Keratinocyte (primary cell): ENCODE data around the gene NHSL2. TPM values are rescaled to one million over a fixed set of nuclear protein-coding genes. Genes with fewer than 3 reads are reported as not detected.

ENCODE experiments used
- DNase-seq: peaks from one replicate; pipeline ENCODE4 v3.0.0-alpha.2; 2011; ENCODE audit warnings: low read depth, missing footprints, low spot score
- FAIRE-seq: peaks from 2 replicates; lab custom pipeline; 2011; peaks lifted over from hg19 to GRCh38; lab: Jason Lieb, UNC
- H2AFZ ChIP-seq: 2 replicates; pipeline ENCODE4 v1.6.0; 2012; ENCODE audit warnings: low read length, control low read depth, inconsistent platforms; ENCODE audit not compliant: control insufficient read depth
- H3K27ac ChIP-seq: 2 replicates; pipeline ENCODE4 v1.5.1; 2011; ENCODE audit warnings: low read length; ENCODE audit not compliant: control insufficient read depth, insufficient read depth
- H3K27me3 ChIP-seq: 3 replicates; pipeline ENCODE4 v1.6.0; 2011; ENCODE audit warnings: low read length; ENCODE audit not compliant: control insufficient read depth, insufficient read depth; ENCODE audit errors: extremely low read depth
- H3K36me3 ChIP-seq, 2 experiments: 2 replicates in 1 of 2; 3 replicates in 1 of 2; pipeline ENCODE4 v1.5.1; 2011; ENCODE audit warnings: low read length in 2 of 2, mild to moderate bottlenecking in 1 of 2; ENCODE audit not compliant: control insufficient read depth in 2 of 2, insufficient read depth in 2 of 2; ENCODE audit errors: extremely low read depth in 1 of 2
- H3K4me1 ChIP-seq: 3 replicates; pipeline ENCODE4 v1.5.1; 2011; ENCODE audit warnings: low read length; ENCODE audit not compliant: control insufficient read depth, insufficient read depth; ENCODE audit errors: extremely low read depth
- H3K4me2 ChIP-seq: 3 replicates; pipeline ENCODE4 v1.6.0; 2011; ENCODE audit warnings: low read depth, low read length; ENCODE audit not compliant: control insufficient read depth, insufficient read depth; ENCODE audit errors: extremely low read depth
- H3K4me3 ChIP-seq, 3 experiments: fragments of 200-600 bp in 1 of 3; sonication (generic) in 1 of 3; 2 replicates in 2 of 3; 3 replicates in 1 of 3; pipeline ENCODE4 v1.5.1; 2011 to 2016; ENCODE audit warnings: low read length in 3 of 3, mild to moderate bottlenecking in 3 of 3, control low read depth in 2 of 3, inconsistent platforms in 1 of 3, low read depth in 1 of 3, mixed read lengths in 1 of 3, mixed run types in 1 of 3, moderate library complexity in 1 of 3; ENCODE audit not compliant: control insufficient read depth in 2 of 3, insufficient read depth in 2 of 3; ENCODE audit errors: extremely low read depth in 1 of 3
- H3K79me2 ChIP-seq: 2 replicates; pipeline ENCODE4 v1.6.0; 2012; ENCODE audit warnings: low read length; ENCODE audit not compliant: control insufficient read depth, insufficient read depth
- H3K9ac ChIP-seq: 3 replicates; pipeline ENCODE4 v1.6.0; 2011; ENCODE audit warnings: low read length; ENCODE audit not compliant: control insufficient read depth, insufficient read depth; ENCODE audit errors: extremely low read depth
- H3K9me1 ChIP-seq: 3 replicates; pipeline ENCODE4 v1.6.0; 2011; ENCODE audit warnings: low read length; ENCODE audit not compliant: control insufficient read depth, insufficient read depth; ENCODE audit errors: extremely low read depth
- H3K9me3 ChIP-seq: 2 replicates; pipeline ENCODE4 v1.5.1; 2012; ENCODE audit warnings: low read depth, low read length; ENCODE audit not compliant: control insufficient read depth
- H4K20me1 ChIP-seq: 3 replicates; pipeline ENCODE4 v1.6.0; 2011; ENCODE audit warnings: low read length; ENCODE audit not compliant: control insufficient read depth, insufficient read depth; ENCODE audit errors: extremely low read depth
- CTCF ChIP-seq, 3 experiments: IDR thresholded peaks in 1 of 3; conservative IDR thresholded peaks in 1 of 3; optimal IDR thresholded peaks in 1 of 3; 2 replicates in 2 of 3; 3 replicates in 1 of 3; pipeline versions ENCODE3 to v1.5.1; 2011; ENCODE audit warnings: low read length in 3 of 3, mild to moderate bottlenecking in 3 of 3, moderate library complexity in 2 of 3, control low read depth in 1 of 3, inconsistent platforms in 1 of 3; ENCODE audit not compliant: insufficient read depth in 2 of 3; ENCODE audit errors: extremely low read depth in 1 of 3
- EZH2 ChIP-seq: IDR thresholded peaks from one replicate; pipeline ENCODE4 v1.6.1; 2012; ENCODE audit warnings: inconsistent platforms, mild to moderate bottlenecking, low read length, moderate library complexity
- dilution Hi-C: fragments of 300-500 bp; cut with MboI; formaldehyde crosslinking; loops from one replicate; pipeline ENCODE4 v1.7.0; 2020; ENCODE audit warnings: low sequenced_read_pairs; ENCODE audit not compliant: extremely low pct_ligation_motif_present
- polyA plus RNA-seq, 5 experiments: library from polyadenylated mRNA; depleted of rRNA in 3 of 5; stranded (reverse) in 3 of 5; stranded (forward) in 1 of 5; unstranded in 1 of 5; fragments of >200 nt; gene quantifications; 1 replicate in 1 of 5; 2 replicates in 3 of 5; 3 replicates in 1 of 5; pipeline versions ENCODE4 v1.2.1 to v1.2.3, GENCODE V29; 2011 to 2012; ENCODE audit warnings: missing spikeins in 2 of 5, low read depth in 1 of 5, low replicate concordance in 1 of 5

NHSL2 gene
- polyA plus RNA-seq, 1 donor (not counting 4 experiments of a cell fraction or from before 2014, with no cell fraction given): 0.04 TPM

- no peaks in the 10 kb centered on the region for H3K4me1 ChIP-seq
- dilution Hi-C loops: no loop called here
- no peaks in the 10 kb centered on the region for H3K9me3 ChIP-seq
- FAIRE-seq: no peak
- H2AFZ ChIP-seq: no peak overlapping the region
- H3K9me1 ChIP-seq: no peaks in the 10 kb centered on the region
- no peaks in the 10 kb centered on the region for H4K20me1 ChIP-seq
- no peaks in the 10 kb centered on the region for H3K36me3 ChIP-seq
- no peak overlapping the region for H3K9ac ChIP-seq
- H3K4me3 ChIP-seq: no peak overlapping the region
- TF ChIP-seq EZH2 (no peak), CTCF (optimal IDR thresholded peaks at IDR 0.05 in 1 of 3, IDR thresholded peaks at IDR 0.05 in 1 of 3, conservative IDR thresholded peaks at IDR 0.05 in 1 of 3; ENCODE audit: extremely low read depth in 1 of 3, insufficient read depth in 2 of 3, low read length in 3 of 3) (no peak)
- H3K79me2 ChIP-seq: no peaks in the 10 kb centered on the region
- H3K27me3 ChIP-seq: peaks cover 20% of the 10 kb centered on the region
- no peak overlapping the region for H3K27ac ChIP-seq
- DNase-seq: no peak
- no peak overlapping the region for H3K4me2 ChIP-seq
Measured at GRCh38 chrX:72078411-72078810, 167.8 kb downstream of the NHSL2 start.

GRCh38 chrX:72079607-72080006 lies 169.0 kb downstream of the NHSL2 start:
- Histone ChIP-seq H3K9me1 (no peaks in the 10 kb centered on the region), H3K79me2 (no peaks in the 10 kb centered on the region), H3K4me3 (no peak overlapping the region), H3K4me1 (no peaks in the 10 kb centered on the region), H3K9ac (no peak overlapping the region), H3K4me2 (no peak overlapping the region), H3K27ac (no peak overlapping the region), H3K27me3 (peaks cover 19% of the 10 kb centered on the region), H4K20me1 (peaks cover under 1% of the 10 kb centered on the region), H3K9me3 (no peaks in the 10 kb centered on the region), H3K36me3 (no peaks in the 10 kb centered on the region), H2AFZ (no peak overlapping the region)
- DNase-seq: no peak
- TF ChIP-seq CTCF (optimal IDR thresholded peaks at IDR 0.05 in 1 of 3, IDR thresholded peaks at IDR 0.05 in 1 of 3, conservative IDR thresholded peaks at IDR 0.05 in 1 of 3; ENCODE audit: extremely low read depth in 1 of 3, insufficient read depth in 2 of 3, low read length in 3 of 3) (no peak), EZH2 (no peak)
- dilution Hi-C loops: no loop called here
- no peak for FAIRE-seq
